HG03571 (cell line): ENCODE data around the gene MMD2.
"Not testable (repeated sequence)": the region's sequence is repeated elsewhere in the genome, so short reads cannot be mapped to it uniquely, and the experiment has no call there.

Experiments used
- ATAC-seq: cut with Tn5 transposase; IDR thresholded peaks from one replicate; pipeline ENCODE4 v1.9.1; 2021; ENCODE audit not compliant: unreplicated experiment

MMD2 gene

GRCh38 chr7:4904346-4904745, 54.6 kb downstream of the MMD2 start:
- ATAC-seq: no peak

GRCh38 chr7:4895766-4896165, 63.2 kb downstream of the MMD2 start:
- no peak for ATAC-seq

- ATAC-seq: no peak
Measured at GRCh38 chr7:4894482-4894881, 64.5 kb downstream of the MMD2 start.

- ATAC-seq: no peak
Measured at GRCh38 chr7:4893929-4894475, 65.0 kb downstream of the MMD2 start.

GRCh38 chr7:4893188-4893587, 65.8 kb downstream of the MMD2 start:
- not testable (repeated sequence) for ATAC-seq

GRCh38 chr7:4891522-4891921, 67.5 kb downstream of the MMD2 start:
- ATAC-seq: not testable (repeated sequence)

- no peak for ATAC-seq
Measured at GRCh38 chr7:4889682-4890081, 69.3 kb downstream of the MMD2 start.

- ATAC-seq: no peak
Measured at GRCh38 chr7:4888161-4888560, 70.8 kb downstream of the MMD2 start.

- ATAC-seq: no peak
Measured at GRCh38 chr7:4886671-4887070, 72.3 kb downstream of the MMD2 start.

- no peak for ATAC-seq
Measured at GRCh38 chr7:4885317-4885807, 73.6 kb downstream of the MMD2 start.

- no peak for ATAC-seq
Measured at GRCh38 chr7:4884164-4884563, 74.8 kb downstream of the MMD2 start.

- no peak for ATAC-seq
Measured at GRCh38 chr7:4883372-4884144, 75.4 kb downstream of the MMD2 start, which contains the start of gene RADIL. RADIL (minus strand) TSS chr7:4883716; CDS start chr7:4878139, 5,577 bp downstream.

- no peak for ATAC-seq
Measured at GRCh38 chr7:4883033-4883371, 76.0 kb downstream of the MMD2 start.

- no peak for ATAC-seq
Measured at GRCh38 chr7:4882169-4883032, 76.6 kb downstream of the MMD2 start.

GRCh38 chr7:4880218-4880617, 78.8 kb downstream of the MMD2 start:
- no peak for ATAC-seq

GRCh38 chr7:4879396-4880081, 79.4 kb downstream of the MMD2 start:
- ATAC-seq: no peak

GRCh38 chr7:4878336-4879335, 80.4 kb downstream of the MMD2 start:
- no peak for ATAC-seq

GRCh38 chr7:4876586-4876985, 82.4 kb downstream of the MMD2 start:
- ATAC-seq: no peak

- no peak for ATAC-seq
Measured at GRCh38 chr7:4875391-4875790, 83.6 kb downstream of the MMD2 start.
